PC-3 (cell line): ENCODE measurements around the gene ADD3.

Source experiments
- CTCF ChIP-seq: fragments of 300-600 bp; sonication (generic); conservative IDR thresholded peaks from 2 replicates; pipeline ENCODE4 v1.5.1; 2017; ENCODE audit warnings: antibody characterized with exemption, low read depth, mild to moderate bottlenecking, low read length
- EZH2 ChIP-seq: fragments of 300-600 bp; sonication (generic); IDR thresholded peaks from one replicate; pipeline ENCODE4 v1.6.1; 2017; ENCODE audit warnings: antibody characterized with exemption, mild to moderate bottlenecking, low read length; ENCODE audit not compliant: unreplicated experiment
- EZH2phosphoT487 ChIP-seq: fragments of 300-600 bp; sonication (generic); IDR thresholded peaks from 2 replicates; pipeline ENCODE4 v1.6.1; 2018; ENCODE audit warnings: mild to moderate bottlenecking, antibody characterized with exemption, low read length, borderline replicate concordance

- no peak for TF ChIP-seq EZH2phosphoT487
- no peak for TF ChIP-seq CTCF
- TF ChIP-seq EZH2 = no peak
These were observed 135.2 kb downstream of the ADD3 start for GRCh38 chr10:110142965-110143364.
